A549 (cell line): ENCODE results near the gene CFAP43. TPM values are rescaled to one million over a fixed set of nuclear protein-coding genes. Genes with fewer than 3 reads are reported as not detected.
"Not testable (repeated sequence)": the region's sequence is repeated elsewhere in the genome, so short reads cannot be mapped to it uniquely, and the experiment has no call there.

Experiments used
- ATAC-seq, 2 experiments: fragments of 200-7000 bp in 1 of 2; fragments of >200 bp in 1 of 2; cut with Nextera tagmentation in 1 of 2; cut with Tn5 transposase in 1 of 2; 3 replicates each; pipeline versions ENCODE4 v1.8.0 to v1.9.1; 2018 to 2020; ENCODE audit warnings: mild to moderate bottlenecking in 1 of 2, moderate library complexity in 1 of 2
- CTCF ChIA-PET: fragments of 300-600 bp; sonication (Branson Sonifier 250); formaldehyde crosslinking; extraction: SDS; loops from one replicate; lab custom pipeline; 2021; ENCODE audit warnings: antibody characterized with exemption, inconsistent platforms; lab: Yijun Ruan, JAX
- POLR2A ChIA-PET: fragments of 350-600 bp; formaldehyde crosslinking; extraction: SDS; loops from one replicate; lab custom pipeline; 2021; ENCODE audit warnings: antibody characterized with exemption, inconsistent platforms; lab: Yijun Ruan, JAX
- DNase-seq, 2 experiments: peaks; one replicate each; pipeline versions ENCODE4 v3.0.0 to v3.0.0-alpha.2; 2011 to 2016; ENCODE audit warnings: low read depth in 1 of 2, low spot score in 1 of 2
- FAIRE-seq: peaks from 2 replicates; lab custom pipeline; 2011; peaks lifted over from hg19 to GRCh38; lab: Jason Lieb, UNC
- H3K27ac ChIP-seq, 2 experiments: fragments of >200 bp; sonication (Bioruptor Twin); formaldehyde crosslinking; 3 replicates each; pipeline ENCODE4 v1.5.1; 2016 to 2017
- H3K4me1 ChIP-seq: fragments of >200 bp; sonication (Bioruptor Twin); formaldehyde crosslinking; 3 replicates; pipeline ENCODE4 v1.6.1; 2016
- H3K4me2 ChIP-seq: fragments of >200 bp; sonication (Bioruptor Twin); formaldehyde crosslinking; 3 replicates; pipeline ENCODE4 v1.6.1; 2016
- H3K4me3 ChIP-seq: fragments of >200 bp; sonication (Bioruptor Twin); formaldehyde crosslinking; 3 replicates; pipeline ENCODE4 v1.5.1; 2016
- H3K9me3 ChIP-seq: fragments of >200 bp; sonication (Bioruptor Twin); formaldehyde crosslinking; 3 replicates; pipeline ENCODE4 v1.6.1; 2016
- ATOH8 ChIP-seq: fragments of 250-450 bp; sonication (Bioruptor Pico); IDR thresholded peaks from 2 replicates; pipeline ENCODE4 v1.5.0; 2020; ENCODE audit warnings: low read depth, mild to moderate bottlenecking, moderate library complexity
- BHLHE40 ChIP-seq: IDR thresholded peaks from 2 replicates; pipeline ENCODE4 v1.6.1; 2012; ENCODE audit warnings: low read depth, low read length, inconsistent platforms
- CBX2 ChIP-seq: fragments of 200-600 bp; sonication (generic); IDR thresholded peaks from 2 replicates; pipeline ENCODE4 v1.6.1; 2016; ENCODE audit warnings: low read depth, mild to moderate bottlenecking, borderline replicate concordance
- CHD2 ChIP-seq: fragments of 150-350 bp; IDR thresholded peaks from 2 replicates; pipeline ENCODE4 v1.6.1; 2014; ENCODE audit warnings: low read length; ENCODE audit not compliant: partially characterized antibody
- CHD4 ChIP-seq: fragments of 200-600 bp; sonication (generic); IDR thresholded peaks from 2 replicates; pipeline ENCODE4 v1.6.1; 2016; ENCODE audit warnings: antibody characterized with exemption, mild to moderate bottlenecking, borderline replicate concordance
- ELK1 ChIP-seq: fragments of 150-350 bp; IDR thresholded peaks from 2 replicates; pipeline ENCODE4 v1.6.1; 2014; ENCODE audit warnings: low read depth, mild to moderate bottlenecking, low read length
- FOSB ChIP-seq: fragments of 250-450 bp; sonication (Bioruptor Pico); IDR thresholded peaks from 2 replicates; pipeline ENCODE4 v1.5.0; 2020; ENCODE audit warnings: mild to moderate bottlenecking, moderate library complexity
- HOXB5 ChIP-seq: fragments of 250-450 bp; sonication (Bioruptor Pico); IDR thresholded peaks from 2 replicates; pipeline ENCODE4 v1.5.0; 2020; ENCODE audit warnings: mild to moderate bottlenecking, moderate library complexity
- KDM5A ChIP-seq: fragments of 200-600 bp; sonication (generic); IDR thresholded peaks from 2 replicates; pipeline ENCODE4 v1.6.1; 2016; ENCODE audit warnings: antibody characterized with exemption, mild to moderate bottlenecking
- MAFK ChIP-seq: fragments of 450-650 bp; IDR thresholded peaks from 2 replicates; pipeline ENCODE4 v1.6.1; 2014; ENCODE audit not compliant: partially characterized antibody
- MAZ ChIP-seq: fragments of 150-350 bp; IDR thresholded peaks from 2 replicates; pipeline ENCODE4 v1.6.1; 2014; ENCODE audit warnings: antibody characterized with exemption, low read depth, low read length, borderline replicate concordance
- MYC ChIP-seq: IDR thresholded peaks from 2 replicates; pipeline ENCODE4 v1.6.1; 2012; ENCODE audit warnings: mild to moderate bottlenecking, inconsistent platforms, low read length, improper control_type of control experiment, borderline replicate concordance
- NFE2L2 ChIP-seq: fragments of 150-350 bp; conservative IDR thresholded peaks from 2 replicates; pipeline ENCODE4 v1.6.1; 2014; ENCODE audit warnings: low read length
- NPAS2 ChIP-seq: fragments of 250-450 bp; sonication (Bioruptor Pico); IDR thresholded peaks from 2 replicates; pipeline ENCODE4 v1.8.0; 2022; ENCODE audit warnings: mild to moderate bottlenecking, moderate library complexity, borderline replicate concordance
- POLR2AphosphoS2 ChIP-seq: conservative IDR thresholded peaks from 2 replicates; pipeline ENCODE4 v1.6.1; 2012; ENCODE audit warnings: low read length, improper control_type of control experiment, inconsistent platforms
- RAD21 ChIP-seq, 2 experiments: fragments of >200 bp in 1 of 2; sonication (Bioruptor Twin) in 1 of 2; formaldehyde crosslinking in 1 of 2; IDR thresholded peaks in 1 of 2; conservative IDR thresholded peaks in 1 of 2; 2 replicates in 1 of 2; 3 replicates in 1 of 2; pipeline ENCODE4 v1.6.1; 2012 to 2018; ENCODE audit warnings: inconsistent platforms in 1 of 2
- RARB ChIP-seq: fragments of 250-450 bp; sonication (Bioruptor Pico); IDR thresholded peaks from 2 replicates; pipeline ENCODE4 v1.8.0; 2021; ENCODE audit warnings: mild to moderate bottlenecking, moderate library complexity
- RFX5 ChIP-seq: fragments of 450-650 bp; IDR thresholded peaks from 2 replicates; pipeline ENCODE4 v1.7.1; 2014; ENCODE audit warnings: antibody characterized with exemption, mild to moderate bottlenecking, moderate library complexity
- RNF2 ChIP-seq: fragments of 200-600 bp; sonication (generic); IDR thresholded peaks from 2 replicates; pipeline ENCODE4 v1.6.1; 2016; ENCODE audit warnings: low read depth, mild to moderate bottlenecking, antibody characterized with exemption, moderate library complexity, borderline replicate concordance
- SMC3 ChIP-seq: fragments of >200 bp; sonication (Bioruptor Twin); formaldehyde crosslinking; IDR thresholded peaks from 3 replicates; pipeline ENCODE4 v1.6.1; 2018; ENCODE audit warnings: inconsistent platforms
- TP53 ChIP-seq: fragments of 250-450 bp; sonication (Bioruptor Pico); IDR thresholded peaks from 2 replicates; pipeline ENCODE4 v1.5.0; 2021; ENCODE audit warnings: mild to moderate bottlenecking, moderate library complexity
- WGBS: methylation state at CpG from one replicate; pipeline ENCODE4 v1.1.6; 2017; ENCODE audit errors: missing lambda C conversion rate; 5-methylcytosine and 5-hydroxymethylcytosine counted together
- polyA plus RNA-seq, 4 experiments: library from polyadenylated mRNA; depleted of rRNA in 3 of 4; stranded (reverse); fragments of >200 nt; fragmentation: RNase III in 1 of 4; extraction: RNeasy Plus Mini Kit Qiagen cat#74134 plus additional on column Dnase treatment in 1 of 4; gene quantifications; 2 replicates in 3 of 4; 3 replicates in 1 of 4; pipeline ENCODE4 v1.2.3, GENCODE V29; 2011 to 2017

Gene CFAP43
- polyA plus RNA-seq, 2 of the 4 experiments (the other 2 are of a cell fraction), result 0.31 to 0.75 TPM

- TF ChIP-seq MAZ (no peak), RARB (CRISPR knock-in tag) (no peak), CBX2 (no peak), HOXB5 (CRISPR knock-in tag) (no peak), RNF2 (no peak), RAD21 (conservative IDR thresholded peaks at IDR 0.05 in 1 of 2, IDR thresholded peaks at IDR 0.05 in 1 of 2) (no peak), ELK1 (no peak), CHD2 (no peak), MYC (no peak), NFE2L2 (no peak), CHD4 (no peak), POLR2AphosphoS2 (no peak), NPAS2 (no peak)
- TF ChIP-seq, all 56 proteins: peak for 0
- DNase-seq, result no peak
- H3K4me1 ChIP-seq, result peaks cover 13% of the 10 kb centered on the region
- no peak for FAIRE-seq
- ATAC-seq, result no peak
- 76% methylated on average over 6 of the region's 6 CpGs for WGBS
- POLR2A ChIA-PET, result no interaction called here
- peaks cover 15% of the 10 kb centered on the region; the same call in 1 of the 3 replicates for H3K9me3 ChIP-seq
- H3K27ac ChIP-seq, result no peak overlapping the region
- CTCF ChIA-PET, result no interaction called here
- H3K4me2 ChIP-seq, result no peak overlapping the region
- H3K4me3 ChIP-seq, result no peak overlapping the region
Observed at GRCh38 chr10:104251443-104251842, 19.3 kb upstream of the CFAP43 start.

- DNase-seq, result no peak
- no peak for FAIRE-seq
- no peak for TF ChIP-seq SMC3
- TF ChIP-seq TP53 (CRISPR knock-in tag), result no peak
- no peak for TF ChIP-seq RARB (CRISPR knock-in tag)
- TF ChIP-seq ATOH8 (CRISPR knock-in tag), result no peak
- no peak for TF ChIP-seq NPAS2
- no peak for TF ChIP-seq FOSB (CRISPR knock-in tag)
- no peak for TF ChIP-seq ELK1
- no peak for TF ChIP-seq KDM5A
- TF ChIP-seq RFX5, result no peak
- TF ChIP-seq BHLHE40, result no peak
- ATAC-seq, result no peak
- CTCF ChIA-PET, result interaction anchor here (1.0 kb wide), 1 partner anchor 42 kb away, joined by 4 read pairs; no protein-coding TSS in a partner anchor
- Histone ChIP-seq H3K4me3 (no peak overlapping the region), H3K27ac (no peak overlapping the region), H3K9me3 (peaks cover 15% of the 10 kb centered on the region; the same call in 2 of the 3 replicates), H3K4me2 (no peak overlapping the region), H3K4me1 (0 out of 3 replicates have a peak, but pooled peaks cover 6% of the 10 kb centered on the region)
- 8% methylated on average over 1 of the region's 1 CpG for WGBS
- POLR2A ChIA-PET, result no interaction called here
Observed at GRCh38 chr10:104250371-104250770, 18.2 kb upstream of the CFAP43 start.

- ChIA-PET CTCF (interaction anchor here (0.6 to 1.4 kb wide), 4 partner anchors 11 to 140 kb away, joined by 3 to 4 read pairs (median 3); partner anchors contain the start of gene CFAP43), POLR2A (interaction anchor here (1.4 kb wide), 1 partner anchor 20 kb away, joined by 3 read pairs; the partner anchor contains the start of gene GSTO2)
- 60% methylated on average over 11 of the region's 11 CpGs for WGBS
- H3K4me1 ChIP-seq, H3K27ac ChIP-seq, H3K4me2 ChIP-seq, DNase-seq, H3K4me3 ChIP-seq, ATAC-seq, FAIRE-seq: not testable (repeated sequence)
- TF ChIP-seq MAFK, result peak; percentile 59
- H3K9me3 ChIP-seq, result peaks cover 15% of the 10 kb centered on the region; the same call in 2 of the 3 replicates
Observed at GRCh38 chr10:104248931-104249330, 16.8 kb upstream of the CFAP43 start.
